AG04449 (cell line): ENCODE results near the gene LEF1.

Experiments
- CTCF ChIA-PET: fragments of 350-600 bp; formaldehyde crosslinking; extraction: SDS; loops from one replicate; lab custom pipeline; 2021; ENCODE audit warnings: antibody characterized with exemption; lab: Yijun Ruan, JAX
- POLR2A ChIA-PET: fragments of 400-600, 350-600 bp; formaldehyde crosslinking; extraction: SDS; loops from one replicate; lab custom pipeline; 2020; ENCODE audit warnings: antibody characterized with exemption, inconsistent platforms; lab: Yijun Ruan, JAX
- DNase-seq: peaks from one replicate; pipeline ENCODE4 v3.0.0-alpha.2; 2010; ENCODE audit warnings: low read depth, low spot score
- H3K4me3 ChIP-seq: 2 replicates; pipeline ENCODE4 v1.5.1; 2011; ENCODE audit warnings: low read depth, mild to moderate bottlenecking, control low read depth, low read length
- CTCF ChIP-seq: IDR thresholded peaks from one replicate; pipeline ENCODE4 v1.5.1; 2011; ENCODE audit warnings: mild to moderate bottlenecking, moderate library complexity, low read length, control low read depth, inconsistent platforms; ENCODE audit not compliant: insufficient read depth; ENCODE audit errors: missing control alignments

The LEF1 gene

GRCh38 chr4:108042927-108043326, 125.8 kb downstream of the LEF1 start:
- DNase-seq = no peak
- ChIA-PET POLR2A (no interaction called here), CTCF (interaction anchor here (1.1 to 1.6 kb wide), 2 partner anchors 8 to 24 kb away, joined by 3 to 7 read pairs; no protein-coding TSS in a partner anchor)
- no peak for TF ChIP-seq CTCF
- no peak overlapping the region for H3K4me3 ChIP-seq

- no peak for TF ChIP-seq CTCF
- ChIA-PET POLR2A (no interaction called here), CTCF (no interaction called here)
- DNase-seq = no peak
- no peak overlapping the region for H3K4me3 ChIP-seq
Measured at GRCh38 chr4:108037884-108038283, 130.8 kb downstream of the LEF1 start.

- no peak for TF ChIP-seq CTCF
- H3K4me3 ChIP-seq = no peak overlapping the region
- no peak for DNase-seq
- ChIA-PET POLR2A (no interaction called here), CTCF (no interaction called here)
Measured at GRCh38 chr4:108036213-108036612, 132.5 kb downstream of the LEF1 start.

- ChIA-PET POLR2A (interaction anchor here (0.6 kb wide), 1 partner anchor 270 kb away, joined by 3 read pairs; no protein-coding TSS in a partner anchor), CTCF (interaction anchor here (1.0 to 7.9 kb wide), 4 partner anchors 8 to 537 kb away, joined by 3 to 67 read pairs (median 6); no protein-coding TSS in a partner anchor)
- TF ChIP-seq CTCF = no peak
- no peak overlapping the region for H3K4me3 ChIP-seq
- no peak for DNase-seq
Measured at GRCh38 chr4:108035691-108036090, 133.0 kb downstream of the LEF1 start.

GRCh38 chr4:108034565-108034964, 134.2 kb downstream of the LEF1 start:
- POLR2A ChIA-PET = no interaction called here
- no peak for DNase-seq
- no peak for TF ChIP-seq CTCF
- H3K4me3 ChIP-seq = no peak overlapping the region
- CTCF ChIA-PET = interaction anchor here (1.1 to 7.9 kb wide), 3 partner anchors 9 to 539 kb away, joined by 3 to 67 read pairs (median 8); no protein-coding TSS in a partner anchor

- CTCF ChIA-PET = interaction anchor here (2.2 to 7.9 kb wide), 2 partner anchors 14 to 539 kb away, joined by 6 to 67 read pairs; no protein-coding TSS in a partner anchor
- TF ChIP-seq CTCF = no peak
- POLR2A ChIA-PET = no interaction called here
Measured at GRCh38 chr4:108033348-108033747, 135.4 kb downstream of the LEF1 start.

More at GRCh38 chr4:108033348-108033747, 135.4 kb downstream of the LEF1 start:
- no peak overlapping the region for H3K4me3 ChIP-seq
- no peak for DNase-seq
